GM18505 (cell line): Measurements from ENCODE around the gene NUDT1.
"Not testable (repeated sequence)": the region's sequence is repeated elsewhere in the genome, so short reads cannot be mapped to it uniquely, and the experiment has no call there.

Experiments used
- ATAC-seq: cut with Tn5 transposase; IDR thresholded peaks from one replicate; pipeline ENCODE4 v1.9.1; 2021; ENCODE audit not compliant: unreplicated experiment
- POLR2A ChIP-seq: IDR thresholded peaks from 4 replicates; pipeline ENCODE4 v1.6.1; 2011; ENCODE audit warnings: borderline replicate concordance; ENCODE audit not compliant: insufficient read depth, insufficient read length; ENCODE audit errors: extremely low read depth

NUDT1 gene

GRCh38 chr7:2255145-2256139 lies 13.4 kb downstream of the NUDT1 start:
- TF ChIP-seq POLR2A, result no peak
- ATAC-seq, result no peak

- ATAC-seq, result no peak
- no peak for TF ChIP-seq POLR2A
Observed at GRCh38 chr7:2256306-2257045, 14.4 kb downstream of the NUDT1 start.

GRCh38 chr7:2257046-2257551 lies 15.1 kb downstream of the NUDT1 start:
- ATAC-seq, result no peak
- TF ChIP-seq POLR2A, result no peak

- no peak for TF ChIP-seq POLR2A
- no peak for ATAC-seq
Observed at GRCh38 chr7:2257651-2258050, 15.6 kb downstream of the NUDT1 start.

- TF ChIP-seq POLR2A, result no peak
- no peak for ATAC-seq
Observed at GRCh38 chr7:2258661-2259365, 16.8 kb downstream of the NUDT1 start.

GRCh38 chr7:2259480-2259879 lies 17.5 kb downstream of the NUDT1 start:
- ATAC-seq, result no peak
- TF ChIP-seq POLR2A, result no peak

- TF ChIP-seq POLR2A, result no peak
- ATAC-seq, result no peak
Observed at GRCh38 chr7:2260820-2261219, 18.8 kb downstream of the NUDT1 start.

GRCh38 chr7:2261611-2262010 lies 19.6 kb downstream of the NUDT1 start:
- TF ChIP-seq POLR2A, result no peak
- no peak for ATAC-seq

GRCh38 chr7:2263176-2263575 lies 21.1 kb downstream of the NUDT1 start:
- no peak for ATAC-seq
- TF ChIP-seq POLR2A, result no peak

GRCh38 chr7:2264158-2264557 lies 22.1 kb downstream of the NUDT1 start:
- TF ChIP-seq POLR2A, result no peak
- ATAC-seq, result no peak

GRCh38 chr7:2266911-2267310 lies 24.9 kb downstream of the NUDT1 start:
- ATAC-seq, result no peak
- no peak for TF ChIP-seq POLR2A

GRCh38 chr7:2269089-2269990 lies 27.3 kb downstream of the NUDT1 start:
- ATAC-seq, result not testable (repeated sequence)
